Naive thymus-derived CD8-positive, alpha-beta T cell (primary cell): ENCODE data around the gene GABRR3. TPM values are rescaled to one million over a fixed set of nuclear protein-coding genes. Genes with fewer than 3 reads are reported as not detected.

ENCODE experiments used
- ATAC-seq, 2 donors: fragments of 150-1000 bp; cut with Tn5 transposase in 1 of 2; sonication (Bioruptor Pico), chemical (Tn5 transposase) in 1 of 2; 1 replicate in 1 of 2; 2 replicates in 1 of 2; pipeline ENCODE4 v1.10.0; 2021; ENCODE audit warnings: mild to moderate bottlenecking in 2 of 2, moderate library complexity in 2 of 2
- POLR2A ChIA-PET: fragments of 350-600 bp; sonication (Branson Sonifier 250); formaldehyde crosslinking; loops from one replicate; lab custom pipeline; 2021; ENCODE audit warnings: antibody characterized with exemption; lab: Charles Lee
- DNase-seq, 10 donors: peaks; one replicate each; pipeline versions ENCODE4 v3.0.0 to v3.0.0-alpha.2; 2020 to 2022
- H3K27ac Mint-ChIP-seq, 10 donors: one replicate each; pipeline ENCODE4 v1.8.0; 2020 to 2022; ENCODE audit warnings: mild to moderate bottlenecking in 10 of 10, mixed read lengths in 10 of 10, moderate library complexity in 4 of 10, inconsistent platforms in 1 of 10
- H3K27me3 Mint-ChIP-seq, 5 donors: one replicate each; pipeline ENCODE4 v1.8.0; 2021 to 2022; ENCODE audit warnings: mixed read lengths in 5 of 5
- H3K36me3 Mint-ChIP-seq, 3 donors: one replicate each; pipeline ENCODE4 v1.8.0; 2020 to 2022; ENCODE audit warnings: mixed read lengths in 3 of 3, mild to moderate bottlenecking in 2 of 3, inconsistent platforms in 1 of 3
- H3K4me1 Mint-ChIP-seq, 4 donors: one replicate each; pipeline ENCODE4 v1.8.0; 2021 to 2022; ENCODE audit warnings: mixed read lengths in 4 of 4
- H3K4me3 Mint-ChIP-seq, 10 donors: one replicate each; pipeline ENCODE4 v1.8.0; 2020 to 2022; ENCODE audit warnings: mild to moderate bottlenecking in 10 of 10, mixed read lengths in 10 of 10, moderate library complexity in 6 of 10, inconsistent platforms in 1 of 10
- H3K9me3 Mint-ChIP-seq, 9 donors: one replicate each; pipeline ENCODE4 v1.8.0; 2020 to 2022; ENCODE audit warnings: mixed read lengths in 9 of 9, mild to moderate bottlenecking in 3 of 9, inconsistent platforms in 1 of 9, moderate library complexity in 1 of 9
- polyA plus RNA-seq, 3 donors: library from polyadenylated mRNA; unstranded; fragments of 300-500 nt; fragmentation: Illumina TruSeq; gene quantifications; one replicate each; pipeline ENCODE4 v1.2.3, GENCODE V29; 2021
- total RNA-seq, 8 experiments: library from RNA in 2 of 8; stranded (reverse) in 2 of 8; gene quantifications; one replicate each; pipeline ENCODE4 v1.2.3 and lab custom pipeline; 2021 to 2026

GABRR3 gene
- total and polyA plus RNA-seq, 5 experiments from 2014 or later, result not detected

GRCh38 chr3:97939401-97939800 is 95.7 kb downstream of the GABRR3 start:
- no peak overlapping the region for H3K4me3 Mint-ChIP-seq
- peak overlapping the region in 1 of 10 donors; percentile 63 for H3K27ac Mint-ChIP-seq
- no peaks in the 10 kb centered on the region for H3K9me3 Mint-ChIP-seq
- no peaks in the 10 kb centered on the region for H3K27me3 Mint-ChIP-seq
- ATAC-seq (no peak), DNase-seq (no peak)
- POLR2A ChIA-PET, result no interaction called here
- peaks cover 0 to 20% (median 0%) of the 10 kb centered on the region in 3 donors for H3K36me3 Mint-ChIP-seq
- H3K4me1 Mint-ChIP-seq, result peaks cover 0 to 7% (median 4%) of the 10 kb centered on the region in 4 donors

GRCh38 chr3:97938444-97938843 is 96.7 kb downstream of the GABRR3 start:
- Mint-ChIP-seq H3K27ac (peak overlapping the region in 2 of 10 donors; percentile 33 to 88), H3K4me3 (no peak overlapping the region), H3K27me3 (no peaks in the 10 kb centered on the region), H3K4me1 (peaks cover 0 to 7% (median 4%) of the 10 kb centered on the region in 4 donors), H3K36me3 (peaks cover 0 to 12% (median 0%) of the 10 kb centered on the region in 3 donors), H3K9me3 (no peaks in the 10 kb centered on the region)
- POLR2A ChIA-PET, result interaction anchor here (0.6 kb wide), 1 partner anchor 97 kb away, joined by 3 read pairs; no protein-coding TSS in a partner anchor
- no peak for ATAC-seq
- no peak for DNase-seq

GRCh38 chr3:97937205-97937604 is 97.9 kb downstream of the GABRR3 start:
- H3K4me3 Mint-ChIP-seq, result no peak overlapping the region
- H3K36me3 Mint-ChIP-seq, result peaks cover 0 to 3% (median 0%) of the 10 kb centered on the region in 3 donors
- DNase-seq (no peak), ATAC-seq (no peak)
- no peaks in the 10 kb centered on the region for H3K9me3 Mint-ChIP-seq
- no peaks in the 10 kb centered on the region for H3K27me3 Mint-ChIP-seq
- POLR2A ChIA-PET, result no interaction called here
- peak overlapping the region in 1 of 10 donors; percentile 22 for H3K27ac Mint-ChIP-seq
- peaks cover 0 to 9% (median 5%) of the 10 kb centered on the region in 4 donors for H3K4me1 Mint-ChIP-seq

- Mint-ChIP-seq H3K4me3 (no peak overlapping the region), H3K9me3 (peaks cover 0 to 5% (median 0%) of the 10 kb centered on the region in 9 donors), H3K4me1 (peaks cover 0 to 10% (median 6%) of the 10 kb centered on the region in 4 donors), H3K27ac (peak overlapping the region in 9 of 10 donors; percentile 0 to 71 (median 33)), H3K36me3 (peaks cover 0 to 7% (median 3%) of the 10 kb centered on the region in 3 donors), H3K27me3 (no peaks in the 10 kb centered on the region)
- POLR2A ChIA-PET, result no interaction called here
- DNase-seq (no peak), ATAC-seq (no peak)
Observed at GRCh38 chr3:97935842-97936241, 99.3 kb downstream of the GABRR3 start.

Other genes starting within 250 kb of the GABRR3 start
- 1 to 10 TPM; 2.9 to 3.3 TPM for gene CRYBG3, start 213.3 kb downstream of the GABRR3 start, total RNA-seq
- gene CRYBG3, start 213.3 kb downstream of the GABRR3 start, polyA plus RNA-seq, result under 1 TPM; 0.15 to 0.90 (median 0.48) TPM
- gene RIOX2, start 62.9 kb downstream of the GABRR3 start, total RNA-seq, result 10 to 100 TPM; 34.1 to 36.5 TPM
- 10 to 100 TPM; 26.9 to 32.4 (median 29.0) TPM for gene RIOX2, start 62.9 kb downstream of the GABRR3 start, polyA plus RNA-seq
- not detected for gene OR5AC2, start 51.9 kb upstream of the GABRR3 start, total RNA-seq
- not detected for gene OR5AC2, start 51.9 kb upstream of the GABRR3 start, polyA plus RNA-seq
- gene OR5H1, start 95.4 kb upstream of the GABRR3 start, total RNA-seq, result not detected
- not detected for gene OR5H1, start 95.4 kb upstream of the GABRR3 start, polyA plus RNA-seq
- gene OR5H14, start 112.2 kb upstream of the GABRR3 start, total RNA-seq, result not detected
- gene OR5H14, start 112.2 kb upstream of the GABRR3 start, polyA plus RNA-seq, result not detected
- not detected for gene OR5H15, start 131.4 kb upstream of the GABRR3 start, total RNA-seq
- gene OR5H15, start 131.4 kb upstream of the GABRR3 start, polyA plus RNA-seq, result not detected
- not detected for gene OR5H6, start 228.9 kb upstream of the GABRR3 start, total RNA-seq
- not detected for gene OR5H6, start 228.9 kb upstream of the GABRR3 start, polyA plus RNA-seq
- not detected for gene OR5H2, start 247.2 kb upstream of the GABRR3 start, total RNA-seq
- not detected for gene OR5H2, start 247.2 kb upstream of the GABRR3 start, polyA plus RNA-seq